AG20443 (cell line): Measurements from ENCODE around the gene RNF150.

Experiments
- DNase-seq: peaks from one replicate; pipeline ENCODE4 v3.0.0; 2012; ENCODE audit warnings: low spot score, mixed read lengths

Gene RNF150

GRCh38 chr4:141131723-141132071, 1.6 kb downstream of the RNF150 start:
- DNase-seq: no peak

GRCh38 chr4:141130947-141131605, 2.2 kb downstream of the RNF150 start:
- DNase-seq: no peak

- peak; percentile 14 for DNase-seq
These were observed 5.4 kb downstream of the RNF150 start for GRCh38 chr4:141127884-141128283.

GRCh38 chr4:141126769-141127168, 6.5 kb downstream of the RNF150 start:
- no peak for DNase-seq

GRCh38 chr4:141124224-141124623, 9.0 kb downstream of the RNF150 start:
- DNase-seq: no peak

- DNase-seq: no peak
These were observed 11.4 kb downstream of the RNF150 start for GRCh38 chr4:141121768-141122454.

- DNase-seq: no peak
These were observed 12.2 kb downstream of the RNF150 start for GRCh38 chr4:141121101-141121500.

GRCh38 chr4:141120036-141120593, 13.2 kb downstream of the RNF150 start:
- no peak for DNase-seq

- DNase-seq: no peak
These were observed 14.2 kb downstream of the RNF150 start for GRCh38 chr4:141119071-141119470.

- no peak for DNase-seq
These were observed 14.9 kb downstream of the RNF150 start for GRCh38 chr4:141118381-141118780.

- DNase-seq: no peak
These were observed 15.3 kb downstream of the RNF150 start for GRCh38 chr4:141117935-141118334.

- no peak for DNase-seq
These were observed 23.3 kb downstream of the RNF150 start for GRCh38 chr4:141109983-141110382.

- no peak for DNase-seq
These were observed 25.3 kb downstream of the RNF150 start for GRCh38 chr4:141107927-141108326.

- DNase-seq: peak; percentile 46
These were observed 30.9 kb downstream of the RNF150 start for GRCh38 chr4:141102367-141102766.

- no peak for DNase-seq
These were observed 31.8 kb downstream of the RNF150 start for GRCh38 chr4:141101511-141101910.

GRCh38 chr4:141099326-141099725, 33.9 kb downstream of the RNF150 start:
- peak; percentile 39 for DNase-seq

- DNase-seq: no peak
These were observed 35.1 kb downstream of the RNF150 start for GRCh38 chr4:141098163-141098562.

- no peak for DNase-seq
These were observed 42.8 kb downstream of the RNF150 start for GRCh38 chr4:141090473-141090872.

GRCh38 chr4:141081921-141082395, 51.3 kb downstream of the RNF150 start:
- no peak for DNase-seq

- DNase-seq: no peak
These were observed 52.6 kb downstream of the RNF150 start for GRCh38 chr4:141080668-141081067.

GRCh38 chr4:141079393-141079930, 53.8 kb downstream of the RNF150 start:
- no peak for DNase-seq

- DNase-seq: peak; percentile 21
These were observed 54.4 kb downstream of the RNF150 start for GRCh38 chr4:141078871-141079270.

GRCh38 chr4:141077611-141078225, 55.6 kb downstream of the RNF150 start:
- DNase-seq: no peak
